GM23338 (cell line): ENCODE data around the gene ENPP5. TPM values are rescaled to one million over a fixed set of nuclear protein-coding genes. Genes with fewer than 3 reads are reported as not detected.

Source experiments
- ATAC-seq: fragments of 200-7000 bp; cut with Tn5 transposase; 3 replicates; pipeline ENCODE4 v1.9.1; 2020
- DNase-seq: peaks from one replicate; pipeline ENCODE4 v3.0.0-alpha.2; 2015; ENCODE audit warnings: low spot score
- H2AFZ ChIP-seq: fragments of 200-600 bp; sonication (generic); 2 replicates; pipeline ENCODE4 v1.8.0; 2016; ENCODE audit warnings: antibody characterized with exemption, mild to moderate bottlenecking, moderate library complexity
- H3F3A ChIP-seq: fragments of 200-600 bp; sonication (generic); replicated peaks from 2 replicates; pipeline ENCODE4 v1.8.0; 2017; ENCODE audit warnings: antibody characterized with exemption, mixed run types, low read depth
- H3K27ac ChIP-seq: fragments of 200-600 bp; sonication (generic); 2 replicates; pipeline ENCODE4 v1.6.1; 2016; ENCODE audit warnings: low read depth
- H3K27me3 ChIP-seq: fragments of 200-600 bp; sonication (generic); 2 replicates; pipeline ENCODE4 v1.8.0; 2016; ENCODE audit warnings: mild to moderate bottlenecking, mixed run types, moderate library complexity; ENCODE audit not compliant: insufficient read depth
- H3K36me3 ChIP-seq: fragments of 200-600 bp; sonication (generic); 2 replicates; pipeline ENCODE4 v1.8.0; 2016; ENCODE audit warnings: mild to moderate bottlenecking; ENCODE audit not compliant: insufficient read depth
- H3K4me1 ChIP-seq: fragments of 200-600 bp; sonication (generic); 2 replicates; pipeline ENCODE4 v1.8.0; 2016; ENCODE audit warnings: mild to moderate bottlenecking, moderate library complexity; ENCODE audit not compliant: insufficient read depth
- H3K4me2 ChIP-seq: fragments of 200-600 bp; sonication (generic); 2 replicates; pipeline ENCODE4 v1.7.1; 2017; ENCODE audit warnings: mixed run types
- H3K4me3 ChIP-seq: fragments of 200-600 bp; sonication (generic); 2 replicates; pipeline ENCODE4 v1.6.1; 2016; ENCODE audit warnings: mixed run types
- H3K79me2 ChIP-seq: fragments of 200-600 bp; sonication (generic); replicated peaks from 2 replicates; pipeline ENCODE4 v1.8.0; 2017; ENCODE audit warnings: mild to moderate bottlenecking; ENCODE audit not compliant: insufficient read depth
- H3K9me2 ChIP-seq: fragments of 200-600 bp; sonication (generic); 2 replicates; pipeline ENCODE4 v1.8.0; 2017; ENCODE audit not compliant: insufficient read depth
- H4K20me1 ChIP-seq: fragments of 200-600 bp; sonication (generic); replicated peaks from 2 replicates; pipeline ENCODE4 v1.8.0; 2017; ENCODE audit warnings: mild to moderate bottlenecking; ENCODE audit not compliant: insufficient read depth
- H3K27ac Mint-ChIP-seq: 2 replicates; pipeline ENCODE4 v1.8.0; 2020; ENCODE audit warnings: inconsistent platforms, mild to moderate bottlenecking, moderate library complexity, mixed read lengths
- H3K27me3 Mint-ChIP-seq: 3 replicates; pipeline ENCODE4 v1.8.0; 2022; ENCODE audit warnings: low read depth, mild to moderate bottlenecking, moderate library complexity, mixed read lengths, inconsistent platforms; ENCODE audit not compliant: insufficient read depth, poor library complexity
- H3K36me3 Mint-ChIP-seq: 3 replicates; pipeline ENCODE4 v1.8.0; 2021; ENCODE audit warnings: low read depth, mild to moderate bottlenecking, inconsistent platforms, moderate library complexity, mixed read lengths
- H3K4me1 Mint-ChIP-seq: 3 replicates; pipeline ENCODE4 v1.8.0; 2020; ENCODE audit warnings: mild to moderate bottlenecking, inconsistent platforms, mixed read lengths
- H3K4me3 Mint-ChIP-seq: 3 replicates; pipeline ENCODE4 v1.8.0; 2021; ENCODE audit warnings: moderate library complexity, mild to moderate bottlenecking, inconsistent platforms, mixed read lengths
- H3K9me3 Mint-ChIP-seq: 3 replicates; pipeline ENCODE4 v1.8.0; 2020; ENCODE audit warnings: moderate library complexity, mild to moderate bottlenecking, inconsistent platforms, mixed read lengths
- CREB1 ChIP-seq: fragments of 250-450 bp; sonication (Bioruptor Pico); IDR thresholded peaks from 2 replicates; pipeline ENCODE4 v1.5.0; 2020; ENCODE audit warnings: low read depth, mild to moderate bottlenecking, moderate library complexity
- CTCF ChIP-seq, 2 experiments: fragments of 200-600 bp in 1 of 2; sonication (generic) in 1 of 2; conservative IDR thresholded peaks; 2 replicates each; pipeline versions ENCODE4 v1.5.1 to v1.6.1; 2016 to 2017; ENCODE audit warnings: antibody characterized with exemption in 2 of 2, low read depth in 2 of 2, mild to moderate bottlenecking in 2 of 2, moderate library complexity in 1 of 2
- EZH2 ChIP-seq: fragments of 200-600 bp; sonication (generic); IDR thresholded peaks from one replicate; pipeline ENCODE4 v1.8.0; 2017; ENCODE audit warnings: antibody characterized with exemption, mild to moderate bottlenecking, low read depth; ENCODE audit not compliant: unreplicated experiment
- EZH2phosphoT487 ChIP-seq: fragments of 200-600 bp; sonication (generic); IDR thresholded peaks from one replicate; pipeline ENCODE4 v1.8.1; 2018; ENCODE audit warnings: antibody characterized with exemption; ENCODE audit not compliant: unreplicated experiment
- JUNB ChIP-seq: IDR thresholded peaks from one replicate; pipeline ENCODE4 v1.6.1; 2016; ENCODE audit warnings: antibody characterized with exemption; ENCODE audit not compliant: unreplicated experiment
- NANOG ChIP-seq: IDR thresholded peaks from 2 replicates; pipeline ENCODE4 v1.6.1; 2016; ENCODE audit warnings: antibody characterized with exemption, borderline replicate concordance
- POLR2AphosphoS5 ChIP-seq: IDR thresholded peaks from 2 replicates; pipeline ENCODE4 v1.6.1; 2016; ENCODE audit warnings: antibody characterized with exemption, low read depth
- REST ChIP-seq: IDR thresholded peaks from one replicate; pipeline ENCODE4 v1.6.1; 2018; ENCODE audit warnings: antibody characterized with exemption; ENCODE audit not compliant: unreplicated experiment
- STAT1 ChIP-seq: IDR thresholded peaks from one replicate; pipeline ENCODE4 v1.6.1; 2016; ENCODE audit warnings: antibody characterized with exemption; ENCODE audit not compliant: unreplicated experiment
- ZNF114 ChIP-seq: fragments of 250-450 bp; sonication (Bioruptor Pico); IDR thresholded peaks from 2 replicates; pipeline ENCODE4 v1.5.0; 2020; ENCODE audit warnings: mild to moderate bottlenecking, moderate library complexity
- ZNF331 ChIP-seq: fragments of 250-450 bp; sonication (Bioruptor Pico); IDR thresholded peaks from 2 replicates; pipeline ENCODE4 v1.5.0; 2020; ENCODE audit warnings: low read depth, mild to moderate bottlenecking, moderate library complexity
- ZNF462 ChIP-seq: fragments of 250-450 bp; sonication (Bioruptor Pico); IDR thresholded peaks from 2 replicates; pipeline ENCODE4 v1.5.0; 2020; ENCODE audit warnings: mild to moderate bottlenecking, moderate library complexity
- polyA plus RNA-seq: library from polyadenylated mRNA; unstranded; fragments of >200 nt; fragmentation: Nextera tagmentation; extraction: Ambion mirVana; gene quantifications from 2 replicates; pipeline ENCODE4 v1.2.1, GENCODE V29; 2016
- total RNA-seq: library from RNA; depleted of rRNA; stranded (reverse); fragments of >200 nt; shearing (Covaris generic); gene quantifications from 2 replicates; pipeline ENCODE4 v1.2.3, GENCODE V29; 2014
- TF ChIP-seq, protein P1 (sequence below): IDR thresholded peaks from 2 replicates; pipeline ENCODE4 v1.6.1; 2016; ENCODE audit warnings: antibody characterized with exemption

ENPP5 gene
- total and polyA plus RNA-seq, 2 experiments from 2014 or later, result 8.5 to 13.0 TPM

- TF ChIP-seq POLR2AphosphoS5 (no peak), ZNF462 (CRISPR knock-in tag) (no peak), ZNF114 (CRISPR knock-in tag) (no peak), EZH2phosphoT487 (no peak), JUNB (no peak), ZNF331 (CRISPR knock-in tag) (no peak), STAT1 (no peak), EZH2 (no peak), CREB1 (no peak), NANOG (no peak), CTCF (conservative IDR thresholded peaks at IDR 0.05; ENCODE audit: low read depth in 2 of 2) (no peak), REST (no peak)
- TF ChIP-seq, protein P1, sequence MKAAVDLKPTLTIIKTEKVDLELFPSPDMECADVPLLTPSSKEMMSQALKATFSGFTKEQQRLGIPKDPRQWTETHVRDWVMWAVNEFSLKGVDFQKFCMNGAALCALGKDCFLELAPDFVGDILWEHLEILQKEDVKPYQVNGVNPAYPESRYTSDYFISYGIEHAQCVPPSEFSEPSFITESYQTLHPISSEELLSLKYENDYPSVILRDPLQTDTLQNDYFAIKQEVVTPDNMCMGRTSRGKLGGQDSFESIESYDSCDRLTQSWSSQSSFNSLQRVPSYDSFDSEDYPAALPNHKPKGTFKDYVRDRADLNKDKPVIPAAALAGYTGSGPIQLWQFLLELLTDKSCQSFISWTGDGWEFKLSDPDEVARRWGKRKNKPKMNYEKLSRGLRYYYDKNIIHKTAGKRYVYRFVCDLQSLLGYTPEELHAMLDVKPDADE, result no peak
- H4K20me1 ChIP-seq, result 0 out of 2 replicates have a peak, but pooled peaks cover 3% of the 10 kb centered on the region
- no peaks in the 10 kb centered on the region for H3K36me3 ChIP-seq
- H3K4me1 ChIP-seq, result peaks cover 3% of the 10 kb centered on the region; the same call in 1 of the 2 replicates
- no peak overlapping the region for H3K4me2 ChIP-seq
- ATAC-seq, result no peak
- H3F3A ChIP-seq, result no peaks in the 10 kb centered on the region
- no peaks in the 10 kb centered on the region for H3K79me2 ChIP-seq
- H3K9me3 Mint-ChIP-seq, result no peaks in the 10 kb centered on the region
- H3K36me3 Mint-ChIP-seq, result no peaks in the 10 kb centered on the region
- no peak overlapping the region for H3K27ac ChIP-seq
- peaks cover 12% of the 10 kb centered on the region for H3K4me1 Mint-ChIP-seq
- no peak overlapping the region for H3K4me3 Mint-ChIP-seq
- no peaks in the 10 kb centered on the region for H3K27me3 Mint-ChIP-seq
- no peak for DNase-seq
- H3K4me3 ChIP-seq, result no peak overlapping the region
- H3K9me2 ChIP-seq, result no peaks in the 10 kb centered on the region
- H3K27me3 ChIP-seq, result no peaks in the 10 kb centered on the region
- H3K27ac Mint-ChIP-seq, result no peak overlapping the region
- no peak overlapping the region for H2AFZ ChIP-seq
Measured at GRCh38 chr6:46138281-46138680, 32.5 kb downstream of the ENPP5 start.
